ENCODE results near the gene L3MBTL3. TPM values are rescaled to one million over a fixed set of nuclear protein-coding genes. Genes with fewer than 3 reads are reported as not detected.

Gene L3MBTL3
- total RNA-seq, 1 experiment from 2014 or later, result 13.7 TPM

DNA sequence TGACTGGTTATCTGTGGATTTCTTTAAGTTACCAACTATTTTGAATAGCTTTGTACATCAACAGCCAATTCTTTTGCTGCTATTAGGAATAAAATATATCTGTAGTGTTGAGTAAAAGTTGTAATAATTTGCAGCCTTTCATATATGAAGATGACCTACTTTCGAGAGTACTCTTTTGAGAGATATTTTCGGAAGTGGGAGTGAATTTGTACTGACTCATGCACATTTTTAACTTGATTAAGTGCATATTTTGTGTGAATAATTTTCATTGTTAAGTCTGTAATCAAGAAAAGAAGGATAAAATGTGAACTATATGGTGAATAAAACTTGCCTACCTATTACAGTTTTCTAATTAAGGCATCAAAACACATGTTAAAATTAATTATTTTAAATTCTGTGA, 51.9 kb downstream of the L3MBTL3 start (continued):
- TF ChIP-seq, protein P1, sequence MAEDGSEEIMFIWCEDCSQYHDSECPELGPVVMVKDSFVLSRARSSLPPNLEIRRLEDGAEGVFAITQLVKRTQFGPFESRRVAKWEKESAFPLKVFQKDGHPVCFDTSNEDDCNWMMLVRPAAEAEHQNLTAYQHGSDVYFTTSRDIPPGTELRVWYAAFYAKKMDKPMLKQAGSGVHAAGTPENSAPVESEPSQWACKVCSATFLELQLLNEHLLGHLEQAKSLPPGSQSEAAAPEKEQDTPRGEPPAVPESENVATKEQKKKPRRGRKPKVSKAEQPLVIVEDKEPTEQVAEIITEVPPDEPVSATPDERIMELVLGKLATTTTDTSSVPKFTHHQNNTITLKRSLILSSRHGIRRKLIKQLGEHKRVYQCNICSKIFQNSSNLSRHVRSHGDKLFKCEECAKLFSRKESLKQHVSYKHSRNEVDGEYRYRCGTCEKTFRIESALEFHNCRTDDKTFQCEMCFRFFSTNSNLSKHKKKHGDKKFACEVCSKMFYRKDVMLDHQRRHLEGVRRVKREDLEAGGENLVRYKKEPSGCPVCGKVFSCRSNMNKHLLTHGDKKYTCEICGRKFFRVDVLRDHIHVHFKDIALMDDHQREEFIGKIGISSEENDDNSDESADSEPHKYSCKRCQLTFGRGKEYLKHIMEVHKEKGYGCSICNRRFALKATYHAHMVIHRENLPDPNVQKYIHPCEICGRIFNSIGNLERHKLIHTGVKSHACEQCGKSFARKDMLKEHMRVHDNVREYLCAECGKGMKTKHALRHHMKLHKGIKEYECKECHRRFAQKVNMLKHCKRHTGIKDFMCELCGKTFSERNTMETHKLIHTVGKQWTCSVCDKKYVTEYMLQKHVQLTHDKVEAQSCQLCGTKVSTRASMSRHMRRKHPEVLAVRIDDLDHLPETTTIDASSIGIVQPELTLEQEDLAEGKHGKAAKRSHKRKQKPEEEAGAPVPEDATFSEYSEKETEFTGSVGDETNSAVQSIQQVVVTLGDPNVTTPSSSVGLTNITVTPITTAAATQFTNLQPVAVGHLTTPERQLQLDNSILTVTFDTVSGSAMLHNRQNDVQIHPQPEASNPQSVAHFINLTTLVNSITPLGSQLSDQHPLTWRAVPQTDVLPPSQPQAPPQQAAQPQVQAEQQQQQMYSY (CRISPR knock-in tag; IDR thresholded peaks at IDR 0.05), result no peak

DNA sequence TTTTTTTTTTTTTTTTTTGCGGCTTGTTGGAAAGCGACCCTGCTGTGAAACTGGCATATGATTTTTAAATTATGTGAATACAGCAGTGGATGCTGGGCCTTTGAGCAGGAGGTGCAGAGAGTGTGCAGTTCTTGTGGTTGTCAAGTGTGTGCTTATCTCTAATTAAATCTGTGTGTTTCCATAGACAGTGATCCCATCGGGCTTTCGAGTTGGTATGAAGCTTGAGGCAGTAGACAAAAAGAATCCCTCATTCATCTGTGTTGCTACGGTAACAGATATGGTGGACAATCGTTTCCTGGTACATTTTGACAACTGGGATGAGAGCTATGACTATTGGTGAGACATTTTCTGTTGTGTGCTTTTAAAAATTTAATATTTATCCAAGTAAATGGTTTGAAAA, 52.4 kb downstream of the L3MBTL3 start:
- Mint-ChIP-seq H3K9me3 (no peaks in the 10 kb centered on the region), H3K27ac (no peak overlapping the region), H3K4me3 (no peak overlapping the region), H3K36me3 (peaks cover 8% of the 10 kb centered on the region), H3K4me1 (peaks cover 6% of the 10 kb centered on the region), H3K27me3 (ENCODE audit: low read depth) (no peaks in the 10 kb centered on the region)
- no peak for ATAC-seq
- DNase-seq (ENCODE audit: low spot score), result no peak
- ChIA-PET CTCF (no interaction called here), POLR2A (interaction anchor here (0.6 kb wide), 1 partner anchor 56 kb away, joined by 3 read pairs; no protein-coding TSS in a partner anchor)
- no peak for TF ChIP-seq NR3C1 (CRISPR knock-in tag; conservative IDR thresholded peaks at IDR 0.05; ENCODE audit: low read depth)
- TF ChIP-seq ZBTB21 (CRISPR knock-in tag; IDR thresholded peaks at IDR 0.05; ENCODE audit: borderline replicate concordance), result no peak
- TF ChIP-seq, protein P2, sequence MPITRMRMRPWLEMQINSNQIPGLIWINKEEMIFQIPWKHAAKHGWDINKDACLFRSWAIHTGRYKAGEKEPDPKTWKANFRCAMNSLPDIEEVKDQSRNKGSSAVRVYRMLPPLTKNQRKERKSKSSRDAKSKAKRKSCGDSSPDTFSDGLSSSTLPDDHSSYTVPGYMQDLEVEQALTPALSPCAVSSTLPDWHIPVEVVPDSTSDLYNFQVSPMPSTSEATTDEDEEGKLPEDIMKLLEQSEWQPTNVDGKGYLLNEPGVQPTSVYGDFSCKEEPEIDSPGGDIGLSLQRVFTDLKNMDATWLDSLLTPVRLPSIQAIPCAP (CRISPR knock-in tag; IDR thresholded peaks at IDR 0.05), result no peak
- TF ChIP-seq, protein P3, sequence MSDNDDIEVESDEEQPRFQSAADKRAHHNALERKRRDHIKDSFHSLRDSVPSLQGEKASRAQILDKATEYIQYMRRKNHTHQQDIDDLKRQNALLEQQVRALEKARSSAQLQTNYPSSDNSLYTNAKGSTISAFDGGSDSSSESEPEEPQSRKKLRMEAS (CRISPR knock-in tag; IDR thresholded peaks at IDR 0.05), result no peak
- TF ChIP-seq ZNF416 (CRISPR knock-in tag; IDR thresholded peaks at IDR 0.05), result no peak
- no peak for TF ChIP-seq SOX15 (CRISPR knock-in tag; IDR thresholded peaks at IDR 0.05)
- TF ChIP-seq KAT7 (CRISPR knock-in tag; IDR thresholded peaks at IDR 0.05; ENCODE audit: borderline replicate concordance), result no peak
- TF ChIP-seq, protein P4, sequence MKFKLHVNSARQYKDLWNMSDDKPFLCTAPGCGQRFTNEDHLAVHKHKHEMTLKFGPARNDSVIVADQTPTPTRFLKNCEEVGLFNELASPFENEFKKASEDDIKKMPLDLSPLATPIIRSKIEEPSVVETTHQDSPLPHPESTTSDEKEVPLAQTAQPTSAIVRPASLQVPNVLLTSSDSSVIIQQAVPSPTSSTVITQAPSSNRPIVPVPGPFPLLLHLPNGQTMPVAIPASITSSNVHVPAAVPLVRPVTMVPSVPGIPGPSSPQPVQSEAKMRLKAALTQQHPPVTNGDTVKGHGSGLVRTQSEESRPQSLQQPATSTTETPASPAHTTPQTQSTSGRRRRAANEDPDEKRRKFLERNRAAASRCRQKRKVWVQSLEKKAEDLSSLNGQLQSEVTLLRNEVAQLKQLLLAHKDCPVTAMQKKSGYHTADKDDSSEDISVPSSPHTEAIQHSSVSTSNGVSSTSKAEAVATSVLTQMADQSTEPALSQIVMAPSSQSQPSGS (CRISPR knock-in tag; IDR thresholded peaks at IDR 0.05; ENCODE audit: borderline replicate concordance, low read depth), result no peak
- TF ChIP-seq GRHL2 (CRISPR knock-in tag; IDR thresholded peaks at IDR 0.05; ENCODE audit: insufficient replicate concordance, severe bottlenecking), result no peak
- no peak for TF ChIP-seq TEAD1 (CRISPR knock-in tag; IDR thresholded peaks at IDR 0.05)
- TF ChIP-seq ZNF671 (CRISPR knock-in tag; IDR thresholded peaks at IDR 0.05), result no peak
- TF ChIP-seq, protein P5, sequence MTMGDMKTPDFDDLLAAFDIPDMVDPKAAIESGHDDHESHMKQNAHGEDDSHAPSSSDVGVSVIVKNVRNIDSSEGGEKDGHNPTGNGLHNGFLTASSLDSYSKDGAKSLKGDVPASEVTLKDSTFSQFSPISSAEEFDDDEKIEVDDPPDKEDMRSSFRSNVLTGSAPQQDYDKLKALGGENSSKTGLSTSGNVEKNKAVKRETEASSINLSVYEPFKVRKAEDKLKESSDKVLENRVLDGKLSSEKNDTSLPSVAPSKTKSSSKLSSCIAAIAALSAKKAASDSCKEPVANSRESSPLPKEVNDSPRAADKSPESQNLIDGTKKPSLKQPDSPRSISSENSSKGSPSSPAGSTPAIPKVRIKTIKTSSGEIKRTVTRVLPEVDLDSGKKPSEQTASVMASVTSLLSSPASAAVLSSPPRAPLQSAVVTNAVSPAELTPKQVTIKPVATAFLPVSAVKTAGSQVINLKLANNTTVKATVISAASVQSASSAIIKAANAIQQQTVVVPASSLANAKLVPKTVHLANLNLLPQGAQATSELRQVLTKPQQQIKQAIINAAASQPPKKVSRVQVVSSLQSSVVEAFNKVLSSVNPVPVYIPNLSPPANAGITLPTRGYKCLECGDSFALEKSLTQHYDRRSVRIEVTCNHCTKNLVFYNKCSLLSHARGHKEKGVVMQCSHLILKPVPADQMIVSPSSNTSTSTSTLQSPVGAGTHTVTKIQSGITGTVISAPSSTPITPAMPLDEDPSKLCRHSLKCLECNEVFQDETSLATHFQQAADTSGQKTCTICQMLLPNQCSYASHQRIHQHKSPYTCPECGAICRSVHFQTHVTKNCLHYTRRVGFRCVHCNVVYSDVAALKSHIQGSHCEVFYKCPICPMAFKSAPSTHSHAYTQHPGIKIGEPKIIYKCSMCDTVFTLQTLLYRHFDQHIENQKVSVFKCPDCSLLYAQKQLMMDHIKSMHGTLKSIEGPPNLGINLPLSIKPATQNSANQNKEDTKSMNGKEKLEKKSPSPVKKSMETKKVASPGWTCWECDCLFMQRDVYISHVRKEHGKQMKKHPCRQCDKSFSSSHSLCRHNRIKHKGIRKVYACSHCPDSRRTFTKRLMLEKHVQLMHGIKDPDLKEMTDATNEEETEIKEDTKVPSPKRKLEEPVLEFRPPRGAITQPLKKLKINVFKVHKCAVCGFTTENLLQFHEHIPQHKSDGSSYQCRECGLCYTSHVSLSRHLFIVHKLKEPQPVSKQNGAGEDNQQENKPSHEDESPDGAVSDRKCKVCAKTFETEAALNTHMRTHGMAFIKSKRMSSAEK (CRISPR knock-in tag; IDR thresholded peaks at IDR 0.05; ENCODE audit: borderline replicate concordance), result no peak
- no peak for TF ChIP-seq ZNF121 (CRISPR knock-in tag; IDR thresholded peaks at IDR 0.05)
- no peak for TF ChIP-seq ELF4 (CRISPR knock-in tag; IDR thresholded peaks at IDR 0.05; ENCODE audit: low read depth)
- TF ChIP-seq, protein P6, sequence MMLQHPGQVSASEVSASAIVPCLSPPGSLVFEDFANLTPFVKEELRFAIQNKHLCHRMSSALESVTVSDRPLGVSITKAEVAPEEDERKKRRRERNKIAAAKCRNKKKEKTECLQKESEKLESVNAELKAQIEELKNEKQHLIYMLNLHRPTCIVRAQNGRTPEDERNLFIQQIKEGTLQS (CRISPR knock-in tag; conservative IDR thresholded peaks at IDR 0.05), result no peak
- no peak for TF ChIP-seq FOXJ3 (CRISPR knock-in tag; IDR thresholded peaks at IDR 0.05; ENCODE audit: borderline replicate concordance)
- TF ChIP-seq, protein P7, sequence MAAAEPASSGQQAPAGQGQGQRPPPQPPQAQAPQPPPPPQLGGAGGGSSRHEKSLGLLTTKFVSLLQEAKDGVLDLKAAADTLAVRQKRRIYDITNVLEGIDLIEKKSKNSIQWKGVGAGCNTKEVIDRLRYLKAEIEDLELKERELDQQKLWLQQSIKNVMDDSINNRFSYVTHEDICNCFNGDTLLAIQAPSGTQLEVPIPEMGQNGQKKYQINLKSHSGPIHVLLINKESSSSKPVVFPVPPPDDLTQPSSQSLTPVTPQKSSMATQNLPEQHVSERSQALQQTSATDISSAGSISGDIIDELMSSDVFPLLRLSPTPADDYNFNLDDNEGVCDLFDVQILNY (CRISPR knock-in tag; IDR thresholded peaks at IDR 0.05), result no peak
- TF ChIP-seq, protein P8, sequence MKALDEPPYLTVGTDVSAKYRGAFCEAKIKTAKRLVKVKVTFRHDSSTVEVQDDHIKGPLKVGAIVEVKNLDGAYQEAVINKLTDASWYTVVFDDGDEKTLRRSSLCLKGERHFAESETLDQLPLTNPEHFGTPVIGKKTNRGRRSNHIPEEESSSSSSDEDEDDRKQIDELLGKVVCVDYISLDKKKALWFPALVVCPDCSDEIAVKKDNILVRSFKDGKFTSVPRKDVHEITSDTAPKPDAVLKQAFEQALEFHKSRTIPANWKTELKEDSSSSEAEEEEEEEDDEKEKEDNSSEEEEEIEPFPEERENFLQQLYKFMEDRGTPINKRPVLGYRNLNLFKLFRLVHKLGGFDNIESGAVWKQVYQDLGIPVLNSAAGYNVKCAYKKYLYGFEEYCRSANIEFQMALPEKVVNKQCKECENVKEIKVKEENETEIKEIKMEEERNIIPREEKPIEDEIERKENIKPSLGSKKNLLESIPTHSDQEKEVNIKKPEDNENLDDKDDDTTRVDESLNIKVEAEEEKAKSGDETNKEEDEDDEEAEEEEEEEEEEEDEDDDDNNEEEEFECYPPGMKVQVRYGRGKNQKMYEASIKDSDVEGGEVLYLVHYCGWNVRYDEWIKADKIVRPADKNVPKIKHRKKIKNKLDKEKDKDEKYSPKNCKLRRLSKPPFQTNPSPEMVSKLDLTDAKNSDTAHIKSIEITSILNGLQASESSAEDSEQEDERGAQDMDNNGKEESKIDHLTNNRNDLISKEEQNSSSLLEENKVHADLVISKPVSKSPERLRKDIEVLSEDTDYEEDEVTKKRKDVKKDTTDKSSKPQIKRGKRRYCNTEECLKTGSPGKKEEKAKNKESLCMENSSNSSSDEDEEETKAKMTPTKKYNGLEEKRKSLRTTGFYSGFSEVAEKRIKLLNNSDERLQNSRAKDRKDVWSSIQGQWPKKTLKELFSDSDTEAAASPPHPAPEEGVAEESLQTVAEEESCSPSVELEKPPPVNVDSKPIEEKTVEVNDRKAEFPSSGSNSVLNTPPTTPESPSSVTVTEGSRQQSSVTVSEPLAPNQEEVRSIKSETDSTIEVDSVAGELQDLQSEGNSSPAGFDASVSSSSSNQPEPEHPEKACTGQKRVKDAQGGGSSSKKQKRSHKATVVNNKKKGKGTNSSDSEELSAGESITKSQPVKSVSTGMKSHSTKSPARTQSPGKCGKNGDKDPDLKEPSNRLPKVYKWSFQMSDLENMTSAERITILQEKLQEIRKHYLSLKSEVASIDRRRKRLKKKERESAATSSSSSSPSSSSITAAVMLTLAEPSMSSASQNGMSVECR (CRISPR knock-in tag; IDR thresholded peaks at IDR 0.05; ENCODE audit: borderline replicate concordance), result no peak
